Measurements from ENCODE around the gene CASP12.
A peak's percentile ranks its signal among the peaks of the same experiment; 100 is the strongest.

CASP12 gene

DNA sequence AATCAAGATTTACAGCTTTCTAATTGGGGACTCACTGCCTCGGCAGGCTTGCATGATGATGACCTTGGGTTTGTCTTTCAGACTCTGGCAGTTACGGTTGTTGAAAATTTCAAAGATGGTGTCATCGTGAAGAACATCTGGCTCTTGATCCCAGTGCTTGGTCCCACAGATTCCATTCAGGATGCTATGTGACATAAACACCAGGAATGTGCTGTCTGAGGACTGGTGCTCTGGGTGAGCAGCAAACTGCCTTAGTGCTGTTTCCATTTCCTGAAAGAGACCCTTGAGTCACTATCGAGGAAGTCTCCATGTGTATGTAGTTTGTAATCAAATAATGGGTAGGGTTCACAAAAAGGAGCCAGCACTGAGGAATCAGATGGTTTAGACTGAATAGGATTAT is 7.1 kb downstream of the CASP12 start:
- no peak for DNase-seq

DNA sequence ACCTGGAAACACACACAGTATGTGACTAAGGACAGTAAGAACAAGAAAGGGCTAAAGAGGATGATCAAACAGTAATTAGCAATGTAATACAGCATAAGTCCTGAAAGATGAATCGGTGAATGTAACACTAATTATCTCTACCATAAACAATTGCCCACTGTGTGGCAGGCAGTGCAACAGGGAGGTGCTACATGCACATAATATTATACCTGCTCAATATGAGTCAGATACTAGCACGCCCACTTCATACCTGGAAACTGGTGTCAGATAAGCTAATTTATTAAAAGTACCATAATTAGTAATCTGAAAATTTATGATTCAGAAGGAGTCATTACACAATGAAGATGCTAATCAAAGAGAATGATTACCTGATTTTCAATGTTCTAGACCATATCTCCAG is 14.9 kb downstream of the CASP12 start:
- DNase-seq: no peak

DNA sequence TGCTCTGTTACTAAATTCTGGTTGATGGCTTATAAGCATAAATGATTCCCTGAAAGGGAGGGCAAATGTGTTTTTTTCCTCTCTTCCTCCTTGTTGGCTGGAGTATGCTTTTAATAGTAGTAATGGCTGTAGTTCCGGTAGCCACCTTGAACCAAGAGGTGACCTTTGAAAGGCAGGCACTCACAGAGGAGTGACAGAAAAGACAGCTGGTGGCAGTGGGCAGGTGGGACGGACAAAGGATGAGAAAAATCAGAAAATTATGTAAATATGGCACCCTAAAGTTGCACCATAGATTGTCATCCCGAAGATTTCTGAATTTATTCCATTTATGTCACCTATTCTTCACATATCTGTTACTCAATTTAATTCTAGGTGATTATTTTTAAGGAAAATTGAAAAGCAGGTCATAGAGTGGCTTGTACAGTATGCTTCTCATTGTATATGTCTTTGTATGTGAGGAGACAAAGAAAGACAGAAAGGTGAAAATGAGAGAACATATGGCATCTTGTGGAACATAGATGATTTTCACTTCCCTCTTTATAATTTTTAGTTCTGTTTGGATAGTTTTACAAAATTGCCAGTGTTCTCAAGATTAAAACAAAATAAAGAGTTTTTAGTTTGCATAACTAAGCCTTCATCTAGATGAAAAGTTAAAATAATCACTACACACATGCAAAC is 17.0 kb downstream of the CASP12 start:
- DNase-seq: no peak

DNA sequence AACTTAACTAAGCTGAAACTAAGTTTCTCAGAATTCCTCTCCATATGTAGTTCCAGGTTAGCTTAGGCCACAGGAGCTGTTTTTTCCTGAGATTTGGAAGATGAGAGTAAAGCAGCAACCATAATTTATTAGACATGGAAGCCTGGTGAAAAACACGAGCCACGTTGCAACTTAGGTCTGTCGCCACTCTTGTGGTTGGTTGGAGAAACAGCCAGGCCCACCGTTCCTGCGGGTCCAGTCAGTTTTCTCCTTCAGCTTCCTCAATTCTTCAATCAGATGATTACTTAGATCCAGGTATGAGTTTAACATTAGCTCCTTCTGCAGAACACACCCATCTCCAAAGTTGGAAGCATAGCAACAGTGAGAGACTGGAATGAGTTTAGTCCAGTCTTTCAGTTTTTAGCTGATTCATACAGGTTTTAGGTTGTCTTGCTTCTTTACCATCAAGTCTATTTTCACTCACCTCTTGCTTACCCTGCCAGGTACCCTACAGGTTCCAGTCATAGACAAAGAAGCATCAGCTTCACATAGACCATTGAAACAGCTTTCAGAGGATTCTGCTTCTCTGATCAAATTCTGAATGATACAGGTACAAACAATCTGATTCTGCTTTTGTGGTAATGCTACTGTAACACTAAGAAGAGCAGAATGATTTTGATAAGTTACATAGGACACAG is 18.6 kb downstream of the CASP12 start:
- no peak for DNase-seq

DNA sequence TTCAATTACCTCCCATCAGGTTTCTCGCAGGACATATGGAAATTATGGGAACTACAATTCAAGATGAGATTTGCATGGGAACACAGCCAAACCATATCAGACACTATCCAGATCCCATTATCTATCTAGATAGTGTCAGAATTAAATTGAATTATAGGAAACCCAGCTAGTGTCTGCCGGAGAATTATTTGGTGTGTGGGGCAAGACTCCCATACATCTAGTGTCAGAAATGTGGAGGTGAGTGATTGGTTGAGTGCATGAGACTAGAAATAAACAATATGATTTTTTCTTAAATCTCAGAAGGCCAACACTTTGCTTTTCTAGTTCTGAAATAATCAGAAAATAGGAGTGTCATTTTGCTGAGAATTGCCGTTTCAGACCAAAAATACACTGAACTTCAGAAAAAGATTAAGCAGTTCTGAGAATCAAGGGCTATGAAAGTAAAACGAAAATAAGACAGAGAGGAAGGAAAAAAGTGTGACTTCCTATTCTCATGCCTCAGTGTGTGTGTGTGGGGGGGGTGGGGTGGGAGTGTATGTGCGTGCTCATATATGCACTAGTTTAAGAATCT is 21.3 kb downstream of the CASP12 start:
- DNase-seq: peak in 1 of 2 donors; percentile 36

DNA sequence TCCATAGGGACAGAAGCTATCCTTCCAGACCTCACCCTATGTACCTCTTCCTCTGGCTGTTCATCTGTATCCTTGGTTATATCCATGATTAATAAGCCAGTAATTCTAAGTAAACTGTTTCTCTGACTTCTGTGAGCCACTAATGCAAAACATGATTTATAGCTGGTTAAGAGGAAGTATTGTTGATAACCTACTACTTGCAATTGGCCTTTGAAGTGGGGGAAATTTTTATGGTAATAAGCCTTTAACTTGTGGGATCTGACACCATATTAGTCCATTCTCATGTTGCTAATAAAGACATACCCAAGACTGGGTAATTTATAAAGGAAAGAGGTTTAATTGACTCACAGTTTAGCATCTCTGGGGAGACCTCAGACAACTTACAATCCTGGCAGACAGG is 21.9 kb downstream of the CASP12 start:
- peak in 1 of 2 donors; percentile 11 for DNase-seq

DNA sequence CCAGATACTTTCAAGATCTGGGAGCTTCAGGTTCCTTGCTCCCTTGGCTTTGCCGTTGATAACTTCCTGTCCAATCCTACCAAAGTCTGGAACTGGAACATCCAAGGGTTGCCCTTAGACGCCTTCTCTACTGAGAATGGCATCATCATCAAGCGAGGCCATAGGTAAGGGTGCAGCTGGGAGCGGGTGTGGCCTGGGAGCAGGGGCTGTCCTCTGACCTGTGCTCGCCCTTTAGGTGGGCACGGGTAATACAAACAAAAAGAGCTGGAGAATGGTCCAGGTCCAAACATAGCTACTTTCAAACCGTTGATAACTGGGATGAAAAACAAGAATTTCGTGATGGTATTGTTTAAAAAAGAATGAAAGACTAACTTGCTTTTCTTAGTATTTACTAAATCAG is 25.0 kb downstream of the CASP12 start:
- DNase-seq: no peak

DNA sequence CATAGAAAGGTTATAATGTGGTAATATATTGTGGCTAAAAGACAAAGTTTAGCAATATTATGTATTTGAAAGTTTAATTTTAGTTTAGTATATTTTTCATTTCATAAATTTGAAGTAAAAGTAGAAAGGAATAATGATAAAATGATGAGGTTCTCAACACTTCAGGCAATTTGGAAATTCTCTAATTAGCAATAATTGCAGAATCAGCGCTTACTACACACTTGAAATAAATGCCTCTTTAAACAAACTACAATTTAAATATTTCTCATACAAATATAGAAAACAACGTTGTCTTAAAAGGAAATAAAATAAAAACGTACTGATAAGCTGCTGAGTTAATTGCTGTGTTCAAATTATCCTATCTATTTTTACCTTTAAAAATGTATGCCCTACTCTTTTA is 25.9 kb downstream of the CASP12 start:
- DNase-seq: no peak

DNA sequence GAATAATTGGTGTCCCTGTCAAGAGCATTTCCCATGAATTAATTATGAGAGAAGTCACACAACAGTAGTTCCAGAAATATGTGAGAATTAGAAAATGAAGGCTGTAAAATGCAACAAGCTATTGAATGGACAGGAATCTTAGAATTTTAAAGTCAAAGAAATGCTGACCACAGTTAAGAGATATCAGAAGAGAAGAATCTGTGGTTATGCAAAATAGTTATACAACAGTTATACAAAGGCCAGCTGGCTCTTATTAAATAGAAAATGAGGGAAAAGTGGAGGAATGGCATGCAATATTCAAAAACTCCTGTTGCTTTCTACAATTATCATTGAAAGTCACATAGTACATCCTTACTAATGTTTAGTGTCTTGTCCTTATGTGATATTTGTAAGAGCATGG is 27.4 kb downstream of the CASP12 start:
- no peak for DNase-seq

DNA sequence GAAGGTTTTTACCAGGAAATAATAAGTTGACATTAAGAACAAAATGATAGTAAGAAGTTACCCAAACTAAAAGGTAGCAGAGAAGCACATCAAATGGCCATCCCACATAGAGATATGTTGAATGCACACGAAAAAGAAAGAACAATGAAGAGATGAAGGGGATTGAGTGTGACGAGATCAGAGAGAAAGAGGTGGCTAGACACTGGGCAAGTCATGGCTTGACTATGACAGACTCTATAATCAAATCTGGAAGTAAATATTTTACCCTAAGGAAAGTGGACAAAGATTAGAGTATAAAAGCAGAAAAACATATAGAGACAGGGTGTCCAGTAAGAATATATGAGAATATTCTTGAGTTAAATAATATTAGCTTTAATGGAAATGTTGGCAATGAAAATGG is 31.4 kb downstream of the CASP12 start:
- DNase-seq: no peak

DNA sequence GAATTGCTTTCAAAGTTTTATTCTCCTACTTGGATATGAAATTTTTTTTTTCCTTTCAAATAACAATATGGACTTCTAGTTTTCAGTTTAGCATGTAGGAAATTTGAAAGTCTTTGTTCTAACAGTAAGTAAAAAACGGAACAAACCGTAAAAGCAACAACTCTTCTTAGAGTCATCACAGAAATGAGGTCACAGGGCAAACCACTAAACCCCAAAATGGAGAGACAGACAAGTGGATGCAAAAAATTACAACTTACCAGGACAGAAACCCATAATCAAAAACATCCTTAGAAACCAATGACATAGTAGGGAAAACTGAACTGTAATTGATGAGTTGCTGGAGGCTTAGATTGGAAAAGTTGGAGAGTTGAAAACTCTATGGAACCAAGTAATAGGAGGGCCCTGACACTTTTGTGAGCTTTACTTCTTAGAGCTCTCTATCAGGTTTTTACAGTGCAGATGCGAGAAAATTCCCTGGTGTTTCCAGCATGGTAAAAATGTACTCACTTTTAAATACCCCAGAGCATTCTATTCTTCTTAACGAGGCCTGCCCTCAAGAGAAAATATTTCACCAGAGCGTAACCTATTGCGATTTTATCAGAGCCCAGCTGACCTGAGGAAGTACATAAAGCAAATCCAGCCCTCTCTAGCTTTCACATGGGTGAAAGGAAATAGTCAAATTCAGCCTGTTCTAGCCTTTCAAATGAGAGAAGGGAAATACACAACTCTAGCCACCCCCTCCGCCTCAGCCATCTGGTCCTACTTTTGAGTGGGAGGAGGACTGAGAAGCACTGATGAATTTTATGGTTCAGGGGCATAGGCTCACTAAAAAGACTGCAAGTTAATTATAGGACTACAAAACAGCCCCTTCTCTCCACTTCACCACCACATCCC is 39.1 kb downstream of the CASP12 start:
- peak; percentile 2 to 7 for DNase-seq

DNA sequence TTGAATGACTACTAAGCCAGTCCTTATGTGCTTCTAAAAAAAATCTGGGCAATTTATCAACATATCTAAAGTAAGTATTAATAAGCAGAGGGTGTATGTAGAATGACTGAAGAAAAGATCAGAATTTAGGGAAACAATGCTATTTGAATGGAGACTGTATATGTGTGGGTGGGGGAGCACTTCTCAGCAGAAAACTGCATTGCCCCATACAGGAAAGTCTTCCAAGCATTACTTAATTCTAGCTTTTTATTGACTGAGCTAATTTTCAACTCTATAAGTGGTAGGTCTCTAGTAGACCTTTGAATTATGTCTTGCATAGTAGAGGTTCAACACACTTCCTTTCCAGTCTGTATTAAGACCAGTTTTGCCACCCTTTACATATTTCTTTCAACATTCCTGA is 41.7 kb downstream of the CASP12 start:
- no peak for DNase-seq

DNA sequence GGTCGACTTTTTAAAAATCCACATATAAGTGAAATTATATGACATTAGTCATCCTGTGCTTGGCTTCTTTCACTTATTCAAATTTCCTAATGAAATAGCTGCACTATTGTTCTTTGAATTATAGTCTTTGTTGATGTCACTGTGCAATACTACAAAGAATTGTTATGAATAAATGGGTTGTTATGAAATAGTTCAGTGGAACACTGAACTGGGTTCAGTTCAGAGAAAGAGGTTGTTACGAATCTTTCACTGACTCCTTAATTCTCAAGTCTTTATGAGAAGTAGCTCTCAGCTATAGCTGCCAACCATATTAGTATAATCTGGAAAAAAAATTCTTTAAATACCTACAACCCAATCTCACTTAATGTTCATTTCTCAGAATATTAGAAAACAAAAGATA is 42.3 kb downstream of the CASP12 start:
- DNase-seq: no peak

DNA sequence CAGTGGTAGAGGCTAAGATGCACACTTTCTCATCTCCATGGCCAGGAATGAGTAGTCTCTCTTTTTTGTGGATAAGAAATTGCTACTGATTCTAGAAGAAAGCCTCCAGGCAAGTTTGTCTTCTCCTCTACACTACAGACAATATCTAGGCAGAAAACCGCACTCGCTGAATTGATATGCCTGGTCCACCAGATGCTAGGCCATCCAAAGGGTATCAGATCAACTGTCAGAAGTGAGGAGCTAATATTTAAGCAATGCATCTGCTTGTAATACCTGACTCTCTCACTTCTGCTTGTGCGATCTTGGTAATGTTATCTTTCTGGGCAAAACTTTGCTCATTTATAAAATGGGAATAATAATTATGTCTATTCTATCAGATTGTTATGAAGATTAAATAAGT is 45.0 kb downstream of the CASP12 start:
- no peak for DNase-seq

DNA sequence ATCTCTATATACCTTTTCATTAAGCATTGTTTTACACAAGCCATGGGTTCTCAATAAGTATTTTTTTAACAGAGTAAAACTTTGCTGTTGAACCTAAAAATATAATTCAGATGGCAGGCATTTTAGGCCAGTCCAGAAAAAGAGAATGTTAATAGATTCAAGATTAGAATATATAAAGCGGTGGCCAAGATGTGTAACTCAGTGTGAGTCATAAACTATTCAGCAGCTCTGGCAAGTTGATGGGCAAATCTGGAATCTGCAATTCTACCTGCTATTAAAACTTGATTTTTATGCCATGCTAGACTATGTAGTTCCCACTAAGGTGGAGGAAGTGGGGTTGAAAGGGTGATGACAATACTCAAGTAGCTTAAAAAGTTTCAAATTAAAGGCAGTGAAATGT is 45.4 kb downstream of the CASP12 start:
- no peak for DNase-seq

DNA sequence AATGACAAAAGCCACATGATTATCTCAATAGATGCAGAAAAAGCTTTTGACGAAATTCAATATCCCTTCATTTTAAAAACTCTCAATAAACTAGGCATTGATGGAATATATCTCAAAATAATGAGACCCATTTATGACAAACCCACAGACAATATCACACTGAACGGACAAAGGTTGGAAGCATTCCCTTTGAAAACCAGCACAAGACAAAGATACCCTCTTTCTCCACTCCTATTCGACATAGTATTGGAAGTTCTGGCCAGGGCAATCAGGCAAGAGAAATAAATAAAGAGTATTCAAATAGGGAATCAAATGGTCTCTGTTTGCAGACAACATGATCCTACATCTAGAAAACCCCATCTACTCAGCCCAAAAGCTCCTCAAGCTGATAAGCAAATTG is 52.0 kb downstream of the CASP12 start:
- no peak for DNase-seq

DNA sequence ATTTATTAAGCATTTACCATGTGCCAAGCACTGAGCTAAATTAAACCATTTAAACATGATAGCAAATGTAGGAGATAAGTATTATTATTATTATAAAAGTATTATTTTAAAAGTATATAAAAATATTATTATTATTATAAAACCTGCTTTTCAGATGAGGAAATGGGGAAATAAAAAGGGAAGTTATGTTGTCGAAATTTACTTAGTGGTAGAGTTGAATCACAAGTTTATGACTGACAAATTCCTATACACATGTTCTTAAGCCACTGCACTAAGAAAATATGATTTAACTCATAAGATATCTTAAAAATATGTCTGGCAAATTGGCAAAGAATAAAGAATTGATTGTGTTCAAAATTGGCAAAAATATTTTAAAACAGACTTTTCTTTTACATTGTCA is 53.8 kb downstream of the CASP12 start:
- no peak for DNase-seq

DNA sequence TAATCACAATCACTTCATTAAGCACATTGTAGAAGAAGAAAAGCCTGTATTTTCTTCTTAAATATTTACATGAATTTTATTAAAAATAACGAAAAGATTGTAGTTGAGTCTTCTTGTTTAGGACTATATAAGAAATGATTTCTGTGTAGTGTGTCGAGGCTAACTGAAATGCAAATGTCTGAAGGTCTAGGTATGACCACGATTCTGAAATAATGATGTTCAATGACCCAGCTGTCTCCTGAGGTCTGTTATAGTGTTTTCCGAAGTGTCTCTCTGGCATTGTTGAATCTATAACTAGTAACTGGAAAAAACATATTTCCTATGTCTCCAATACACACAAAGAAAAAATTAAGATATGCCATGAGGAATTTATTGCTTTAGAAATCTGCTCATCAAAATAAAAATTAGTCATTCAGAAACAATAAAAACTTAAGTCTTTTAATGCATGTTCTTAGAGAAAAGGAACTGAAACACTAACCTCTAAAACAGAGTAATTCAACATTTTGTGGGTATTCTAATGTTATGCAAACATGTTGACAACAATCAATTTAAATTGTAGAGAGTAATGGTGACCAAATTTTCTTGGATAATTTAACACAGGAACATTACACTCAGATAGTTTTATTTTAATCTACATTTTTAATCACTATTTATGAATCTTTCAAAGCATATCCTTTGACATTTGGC is 55.0 kb downstream of the CASP12 start:
- DNase-seq: no peak

DNA sequence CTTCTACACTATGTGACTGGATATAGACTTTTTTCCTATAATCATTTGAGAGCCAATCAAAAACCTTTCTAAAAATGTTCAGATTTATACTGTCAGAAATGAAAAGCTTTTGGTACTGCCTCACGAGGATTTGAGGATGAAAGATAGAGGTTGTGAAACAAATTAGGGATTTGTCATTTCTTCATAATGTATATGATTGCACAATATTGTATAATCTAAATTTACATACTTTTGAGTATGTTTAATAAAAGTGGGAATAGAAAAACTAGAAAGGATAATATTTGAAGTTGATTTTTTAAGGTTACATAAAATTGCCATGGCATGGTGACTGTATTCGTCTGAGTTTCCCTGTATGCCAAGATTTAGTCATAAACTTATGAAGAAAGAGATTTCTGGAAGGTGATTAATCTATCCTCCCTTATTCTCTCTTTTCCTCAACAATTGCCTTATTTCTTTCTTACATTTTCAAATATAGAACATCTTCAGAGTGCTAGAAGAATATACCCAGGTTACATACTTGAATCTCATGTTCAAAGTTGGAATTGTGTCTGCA is 56.2 kb downstream of the CASP12 start:
- no peak for DNase-seq

DNA sequence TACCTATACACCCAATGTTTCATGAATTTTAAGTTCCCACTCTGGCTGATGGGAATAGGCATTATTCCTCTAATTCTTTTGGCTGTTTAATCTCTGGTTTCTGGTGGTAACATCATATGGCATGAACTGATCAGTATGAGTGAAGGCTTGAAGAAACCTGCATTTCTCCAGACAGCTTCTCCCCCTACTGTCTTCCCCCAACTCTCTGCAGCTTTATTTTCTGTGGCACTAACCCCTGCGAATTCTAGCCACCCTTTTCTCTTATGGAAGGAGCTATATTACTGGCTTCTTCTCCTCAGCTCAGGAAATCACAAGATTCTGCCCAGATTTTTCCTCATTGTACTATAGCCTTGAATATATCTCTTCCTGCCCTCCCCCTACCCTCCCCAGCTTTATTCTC is 57.1 kb downstream of the CASP12 start:
- no peak for DNase-seq

DNA sequence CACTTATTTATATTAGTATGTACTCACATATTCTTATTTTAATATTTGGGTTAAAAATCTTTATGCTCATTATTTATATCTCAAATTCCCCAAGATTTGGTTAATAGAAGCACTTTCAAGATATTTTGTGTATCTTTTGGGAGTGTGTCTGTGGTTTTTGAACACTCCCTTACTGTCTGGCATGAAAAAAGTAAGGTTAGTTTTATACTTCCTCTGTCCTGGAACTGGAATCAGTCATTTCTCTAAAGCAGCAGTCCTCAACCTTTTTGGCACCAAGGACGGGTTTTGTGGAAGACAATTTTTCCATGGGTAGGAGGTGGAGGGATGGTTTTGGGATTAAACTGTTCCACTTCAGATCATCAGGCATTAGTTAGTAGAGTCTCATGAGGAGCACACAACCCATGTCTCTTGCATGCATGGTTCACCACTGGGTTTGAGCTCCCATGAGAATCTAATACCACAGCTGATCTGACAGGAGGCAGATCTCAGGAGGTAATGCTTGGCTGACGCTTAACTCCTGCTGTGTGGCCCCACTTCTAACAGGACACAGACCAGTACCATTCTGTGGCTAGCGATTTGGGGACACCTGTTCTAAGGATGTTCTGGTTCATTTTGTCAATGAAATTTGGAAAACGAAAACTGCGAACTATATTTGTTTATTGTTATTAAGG is 60.2 kb downstream of the CASP12 start:
- DNase-seq: no peak

DNA sequence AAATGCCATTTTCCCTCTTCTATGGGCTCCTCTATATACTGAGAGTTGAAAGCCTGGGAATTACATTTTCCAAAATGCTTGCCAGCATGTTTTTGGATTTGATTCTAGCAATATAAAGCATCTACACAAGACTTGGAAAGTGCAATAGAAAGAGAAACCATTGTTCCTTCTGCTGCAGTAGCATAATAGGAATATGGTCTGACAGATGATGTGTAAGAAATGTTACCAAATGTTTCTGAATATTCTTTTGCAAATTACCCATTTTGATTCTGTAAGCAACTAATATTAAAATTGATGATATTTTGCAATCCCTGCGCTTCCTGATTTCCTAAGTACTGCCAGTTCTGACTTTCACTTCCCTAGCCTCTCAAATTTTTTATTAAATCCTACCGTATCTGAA is 61.6 kb downstream of the CASP12 start:
- DNase-seq: no peak
